GM23248 (cell line): ENCODE data around the gene PLK5.

Experiments
- EZH2 ChIP-seq: fragments of 200-600 bp; sonication (generic); IDR thresholded peaks from 2 replicates; pipeline ENCODE4 v1.6.1; 2018; ENCODE audit warnings: antibody characterized with exemption, mild to moderate bottlenecking; ENCODE audit not compliant: insufficient read depth, poor library complexity, severe bottlenecking
- EZH2phosphoT487 ChIP-seq: fragments of 200-600 bp; sonication (generic); IDR thresholded peaks from 2 replicates; pipeline ENCODE4 v1.6.1; 2018; ENCODE audit warnings: antibody characterized with exemption, moderate library complexity, mild to moderate bottlenecking, low read depth; ENCODE audit not compliant: insufficient read depth

- no peak for TF ChIP-seq EZH2
- no peak for TF ChIP-seq EZH2phosphoT487
Measured at GRCh38 chr19:1514986-1515721, 8.7 kb upstream of the PLK5 start.
